ENCODE results near the gene RBM26.

DNA sequence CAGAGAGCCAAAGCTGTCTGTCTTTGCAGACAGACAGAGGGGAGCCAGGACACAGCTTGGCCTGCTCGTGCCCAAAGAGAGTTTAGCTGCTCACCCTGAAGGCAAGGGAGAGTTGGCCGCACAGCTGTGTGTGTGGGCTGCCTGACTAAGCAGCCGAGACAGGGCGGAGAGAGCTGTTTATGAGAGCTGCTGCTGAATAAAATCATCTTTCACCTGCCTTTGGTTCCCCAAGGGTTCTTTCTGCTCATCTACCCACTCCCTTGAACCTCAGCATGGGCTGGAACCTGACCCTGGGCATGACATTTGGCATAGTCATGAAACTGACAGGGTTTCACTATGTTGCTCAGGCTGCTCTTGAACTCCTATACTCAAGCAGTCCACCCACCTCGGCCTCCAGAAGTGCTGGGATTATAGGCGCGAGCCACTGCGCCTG, 98.2 kb downstream of the RBM26 start:
- TF ChIP-seq, protein P1, sequence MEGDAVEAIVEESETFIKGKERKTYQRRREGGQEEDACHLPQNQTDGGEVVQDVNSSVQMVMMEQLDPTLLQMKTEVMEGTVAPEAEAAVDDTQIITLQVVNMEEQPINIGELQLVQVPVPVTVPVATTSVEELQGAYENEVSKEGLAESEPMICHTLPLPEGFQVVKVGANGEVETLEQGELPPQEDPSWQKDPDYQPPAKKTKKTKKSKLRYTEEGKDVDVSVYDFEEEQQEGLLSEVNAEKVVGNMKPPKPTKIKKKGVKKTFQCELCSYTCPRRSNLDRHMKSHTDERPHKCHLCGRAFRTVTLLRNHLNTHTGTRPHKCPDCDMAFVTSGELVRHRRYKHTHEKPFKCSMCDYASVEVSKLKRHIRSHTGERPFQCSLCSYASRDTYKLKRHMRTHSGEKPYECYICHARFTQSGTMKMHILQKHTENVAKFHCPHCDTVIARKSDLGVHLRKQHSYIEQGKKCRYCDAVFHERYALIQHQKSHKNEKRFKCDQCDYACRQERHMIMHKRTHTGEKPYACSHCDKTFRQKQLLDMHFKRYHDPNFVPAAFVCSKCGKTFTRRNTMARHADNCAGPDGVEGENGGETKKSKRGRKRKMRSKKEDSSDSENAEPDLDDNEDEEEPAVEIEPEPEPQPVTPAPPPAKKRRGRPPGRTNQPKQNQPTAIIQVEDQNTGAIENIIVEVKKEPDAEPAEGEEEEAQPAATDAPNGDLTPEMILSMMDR (IDR thresholded peaks at IDR 0.05), result no peak
- no peak for TF ChIP-seq POLR2A (IDR thresholded peaks at IDR 0.05)

All from thyroid gland (tissue), 4 donors.